Common myeloid progenitor, CD34-positive (primary cell): ENCODE data around the gene PGA3.

Experiments
- CTCF ChIA-PET: fragments of 350-600 bp; sonication (Branson Sonifier 250); formaldehyde crosslinking; loops from one replicate; lab custom pipeline; 2021; ENCODE audit warnings: antibody characterized with exemption; lab: Charles Lee
- POLR2A ChIA-PET: fragments of 350-600 bp; sonication (Branson Sonifier 250); formaldehyde crosslinking; loops from one replicate; lab custom pipeline; 2021; ENCODE audit warnings: antibody characterized with exemption; lab: Charles Lee
- DNase-seq, 3 donors: peaks; one replicate each; pipeline versions ENCODE4 v3.0.0 to v3.0.0-alpha.2; 2013
- H3K27ac ChIP-seq, 2 experiments: 1 replicate in 1 of 2; 2 replicates in 1 of 2; pipeline ENCODE4 v1.7.0; 2013; ENCODE audit warnings: inconsistent platforms in 2 of 2, low read length in 2 of 2, mild to moderate bottlenecking in 2 of 2, low read depth in 1 of 2, moderate library complexity in 1 of 2; ENCODE audit not compliant: severe bottlenecking in 2 of 2, insufficient read depth in 1 of 2, poor library complexity in 1 of 2
- H3K27me3 ChIP-seq, 5 experiments: replicated peaks in 2 of 5; 1 replicate in 3 of 5; 2 replicates in 2 of 5; pipeline versions ENCODE4 v1.6.1 to v1.7.0; 2013; ENCODE audit warnings: low read length in 4 of 5, mild to moderate bottlenecking in 2 of 5, moderate library complexity in 2 of 5, inconsistent platforms in 1 of 5; ENCODE audit not compliant: insufficient read depth in 5 of 5, control insufficient read depth in 4 of 5
- H3K36me3 ChIP-seq, 4 experiments: 1 replicate in 2 of 4; 2 replicates in 2 of 4; pipeline versions ENCODE4 v1.6.1 to v1.7.0; 2013; ENCODE audit warnings: low read length in 3 of 4, control low read depth in 1 of 4, mild to moderate bottlenecking in 1 of 4; ENCODE audit not compliant: control insufficient read depth in 4 of 4, insufficient read depth in 4 of 4
- H3K4me1 ChIP-seq, 4 experiments: 1 replicate in 3 of 4; 2 replicates in 1 of 4; pipeline versions ENCODE4 v1.6.1 to v1.7.1; 2013; ENCODE audit warnings: low read length in 3 of 4, mild to moderate bottlenecking in 3 of 4, control low read depth in 1 of 4, inconsistent platforms in 1 of 4, moderate library complexity in 1 of 4; ENCODE audit not compliant: control insufficient read depth in 4 of 4, insufficient read depth in 4 of 4; ENCODE audit errors: control extremely low read depth in 1 of 4
- H3K4me3 ChIP-seq, 7 experiments: 1 replicate in 4 of 7; 2 replicates in 3 of 7; pipeline versions ENCODE4 v1.5.1 to v1.7.0; 2013; ENCODE audit warnings: mild to moderate bottlenecking in 7 of 7, low read length in 6 of 7, moderate library complexity in 6 of 7, inconsistent platforms in 2 of 7, low read depth in 2 of 7, control low read depth in 1 of 7; ENCODE audit not compliant: insufficient read depth in 4 of 7, control insufficient read depth in 1 of 7; ENCODE audit errors: extremely low read depth in 1 of 7
- H3K9me3 ChIP-seq, 5 experiments: 1 replicate in 4 of 5; 2 replicates in 1 of 5; pipeline versions ENCODE4 v1.6.1 to v1.7.1; 2013; ENCODE audit warnings: low read length in 4 of 5, mild to moderate bottlenecking in 2 of 5, inconsistent platforms in 1 of 5, low read depth in 1 of 5, moderate library complexity in 1 of 5; ENCODE audit not compliant: control insufficient read depth in 4 of 5, insufficient read depth in 2 of 5; ENCODE audit errors: control extremely low read depth in 1 of 5
- WGBS: methylation state at CpG from one replicate; pipeline ENCODE4 v1.1.5; 2013; ENCODE audit not compliant: insufficient coverage; 5-methylcytosine and 5-hydroxymethylcytosine counted together

The PGA3 gene

DNA sequence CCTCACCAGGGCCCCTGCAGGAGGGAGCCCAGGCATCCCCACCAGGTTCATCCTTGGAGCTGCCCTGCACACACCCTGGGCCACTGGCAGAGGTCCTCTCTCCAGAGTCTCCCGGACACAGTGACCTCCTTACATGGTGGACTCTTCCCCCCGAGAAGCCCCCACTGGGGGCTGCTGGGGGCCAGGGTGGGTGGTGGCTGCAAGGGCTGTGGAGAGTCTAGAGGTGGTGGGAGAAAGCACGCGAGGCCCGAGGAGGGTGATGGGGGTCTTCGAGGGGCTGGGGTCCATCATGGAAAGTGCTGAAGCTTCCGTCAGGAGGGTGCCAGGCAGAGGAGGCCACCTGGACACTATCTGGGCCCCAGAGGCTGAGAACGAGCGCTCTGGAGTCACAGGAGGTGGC is 55.2 kb downstream of the PGA3 start:
- 92% methylated on average over 8 of the region's 9 CpGs for WGBS
- H3K9me3 ChIP-seq, result no peaks in the 10 kb centered on the region
- peaks cover 0 to 2% (median 0%) of the 10 kb centered on the region in 4 experiments for H3K4me1 ChIP-seq
- H3K27me3 ChIP-seq, result no peaks in the 10 kb centered on the region
- H3K36me3 ChIP-seq, result peaks cover 0 to 4% (median 3%) of the 10 kb centered on the region in 4 experiments
- no peak overlapping the region for H3K4me3 ChIP-seq
- no peak overlapping the region for H3K27ac ChIP-seq
- DNase-seq, result no peak
- POLR2A ChIA-PET, result no interaction called here
- CTCF ChIA-PET, result interaction anchor here (1.1 kb wide), 1 partner anchor 12 kb away, joined by 3 read pairs; no protein-coding TSS in a partner anchor

DNA sequence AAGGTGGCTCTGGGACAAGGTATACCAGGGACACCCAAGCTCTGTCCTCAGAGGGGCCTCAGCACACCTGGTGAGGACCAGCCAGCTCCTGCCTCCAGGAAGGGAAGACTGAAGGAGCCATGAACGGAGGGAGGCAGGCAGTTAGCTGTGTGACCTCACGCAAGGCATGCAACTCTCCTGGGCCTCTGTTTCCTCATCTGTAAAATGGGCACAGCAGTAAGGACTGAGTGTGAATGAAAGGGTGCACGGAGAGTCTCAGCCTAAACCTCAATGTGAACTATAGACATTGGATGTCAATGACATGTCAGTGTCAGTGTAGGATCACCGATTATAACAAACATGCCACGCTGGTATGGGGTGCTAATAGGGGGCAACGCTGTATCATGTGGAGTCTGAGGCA is 56.0 kb downstream of the PGA3 start:
- H3K4me3 ChIP-seq, result no peak overlapping the region
- H3K4me1 ChIP-seq, result peaks cover 0 to 2% (median 0%) of the 10 kb centered on the region in 4 experiments
- no peak overlapping the region for H3K27ac ChIP-seq
- ChIA-PET POLR2A (no interaction called here), CTCF (interaction anchor here (1.1 kb wide), 1 partner anchor 11 kb away, joined by 3 read pairs; no protein-coding TSS in a partner anchor)
- no peak for DNase-seq
- no peaks in the 10 kb centered on the region for H3K27me3 ChIP-seq
- WGBS, result 100% methylated on average over 5 of the region's 6 CpGs
- no peaks in the 10 kb centered on the region for H3K9me3 ChIP-seq
- H3K36me3 ChIP-seq, result peaks cover 0 to 5% (median 3%) of the 10 kb centered on the region in 4 experiments
